GM21529 (cell line): ENCODE data around the gene LRRC3B.

Source experiments
- ATAC-seq: cut with Tn5 transposase; IDR thresholded peaks from one replicate; pipeline ENCODE4 v1.9.1; 2021; ENCODE audit not compliant: unreplicated experiment

The LRRC3B gene

GRCh38 chr3:26630669-26631389, 8.3 kb downstream of the LRRC3B start:
- no peak for ATAC-seq

- no peak for ATAC-seq
These were observed 8.8 kb downstream of the LRRC3B start for GRCh38 chr3:26631390-26631738.

DNA sequence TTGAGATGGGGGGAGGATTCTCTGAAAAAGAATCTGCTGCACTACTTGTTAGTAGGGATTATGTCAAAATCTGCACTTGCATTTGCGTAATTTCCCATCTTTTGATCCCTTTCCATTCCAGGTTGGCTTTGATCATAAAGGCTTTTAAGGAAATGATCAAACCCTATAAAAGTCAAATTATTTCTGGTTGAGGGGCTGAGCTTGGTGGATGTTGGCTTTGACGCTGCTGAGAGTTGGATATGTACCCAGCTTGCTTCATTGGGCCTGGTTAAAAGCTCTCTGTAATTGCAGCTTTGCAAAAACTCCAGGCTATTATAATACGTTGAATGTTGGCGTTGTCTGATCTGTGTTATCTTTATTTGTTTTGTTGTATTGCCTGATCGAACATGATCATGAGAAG, 12.0 kb downstream of the LRRC3B start:
- no peak for ATAC-seq

DNA sequence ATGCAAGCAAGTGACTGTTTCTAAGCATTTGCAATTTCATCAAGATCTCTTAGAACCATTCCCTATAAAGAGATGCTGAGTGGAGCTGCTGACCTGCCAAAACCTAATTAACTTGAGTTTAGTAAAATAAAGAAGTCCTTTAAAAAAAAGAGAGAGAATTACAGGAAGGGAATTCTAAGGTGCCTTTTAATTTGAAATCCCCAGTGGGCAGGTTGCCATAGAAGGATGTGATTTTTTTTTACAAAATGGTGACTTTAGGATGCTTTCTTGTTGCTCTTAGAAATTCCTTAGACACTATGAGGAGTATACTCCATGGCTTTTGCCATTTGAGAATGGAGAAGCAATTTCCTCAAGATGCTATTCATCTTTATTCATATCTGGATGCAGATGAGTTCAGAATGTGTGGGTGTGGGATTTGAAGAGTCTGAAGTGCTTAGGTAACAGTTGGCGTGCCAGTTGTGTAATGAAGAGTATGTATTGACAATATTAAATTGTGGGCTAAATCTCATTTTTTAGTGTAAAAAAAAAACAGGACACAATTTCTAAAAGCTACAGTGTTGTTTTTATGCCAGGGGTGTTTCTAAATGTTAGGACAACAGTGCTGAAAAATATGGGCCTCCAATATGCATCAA, 13.6 kb downstream of the LRRC3B start:
- no peak for ATAC-seq

DNA sequence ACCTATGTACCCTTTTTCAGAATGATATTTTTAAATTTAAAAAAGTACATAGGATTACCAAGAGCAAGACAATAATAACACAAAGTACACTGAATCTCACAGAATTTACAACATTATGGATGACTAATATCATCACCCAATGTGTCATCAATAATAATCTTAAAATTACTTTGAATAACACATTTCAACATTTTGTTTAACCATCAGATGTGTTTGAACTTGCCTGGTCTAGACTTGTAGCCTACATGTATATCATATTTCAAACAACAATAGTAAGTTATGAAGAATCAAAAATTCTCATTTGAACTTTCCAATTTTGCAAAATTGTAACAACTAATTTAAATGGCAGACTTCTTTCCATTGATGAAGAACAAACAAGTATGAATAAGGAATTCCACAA, 15.1 kb downstream of the LRRC3B start:
- ATAC-seq = no peak

DNA sequence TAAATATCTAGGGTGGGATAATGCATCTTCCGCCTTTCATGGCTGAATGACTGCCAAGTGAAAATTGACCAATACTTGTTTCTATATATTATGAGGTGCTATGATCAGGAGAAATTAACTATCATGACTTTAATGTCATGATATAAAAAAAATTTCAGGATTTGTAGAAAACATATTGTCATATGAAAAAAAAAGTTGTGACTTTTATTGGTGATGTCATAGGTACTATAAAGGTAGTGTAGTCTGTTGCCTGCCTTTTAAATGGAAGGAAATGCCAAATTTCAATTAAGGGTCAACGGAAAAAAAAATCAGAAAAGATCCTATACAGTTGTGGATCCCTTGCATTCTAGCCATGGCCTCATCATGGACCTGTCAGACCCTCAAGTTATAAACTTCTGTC, 15.5 kb downstream of the LRRC3B start:
- no peak for ATAC-seq

DNA sequence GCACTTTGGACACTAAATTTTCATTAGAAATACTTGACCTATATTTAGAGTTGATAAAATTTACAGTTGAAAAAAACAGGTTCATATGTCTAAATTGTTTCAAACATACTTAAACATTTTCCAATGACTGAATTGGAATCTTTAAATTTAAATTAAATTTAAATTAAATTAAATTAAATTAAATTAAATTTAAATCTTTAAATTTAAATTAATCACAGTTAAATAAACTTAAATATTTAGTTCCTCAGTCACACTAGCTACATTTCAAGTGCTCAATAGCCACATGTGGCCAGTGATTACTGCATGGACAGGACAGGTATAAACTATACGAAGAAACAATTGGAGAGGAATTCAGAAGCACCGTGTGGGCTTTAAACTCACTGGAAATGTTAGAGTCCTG, 16.8 kb downstream of the LRRC3B start:
- ATAC-seq = no peak

DNA sequence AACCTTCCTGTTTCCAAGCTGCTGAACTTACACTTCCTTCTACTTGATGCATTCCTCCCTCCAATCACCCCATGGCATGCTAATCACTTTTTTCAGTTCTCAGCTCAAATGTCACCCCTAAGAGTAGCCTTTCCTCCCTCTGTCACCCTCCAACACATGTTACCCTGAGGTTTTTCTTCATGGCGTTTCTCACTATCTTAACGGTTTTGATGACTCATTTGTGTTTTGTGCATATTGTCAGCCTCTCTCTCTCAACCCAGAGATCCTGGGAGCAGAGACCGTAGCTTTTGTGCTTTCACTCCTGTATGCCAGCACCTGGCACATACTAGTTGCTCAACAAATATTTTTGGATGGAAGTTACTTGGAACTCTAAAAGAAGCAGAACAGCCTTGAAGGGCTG, 24.5 kb downstream of the LRRC3B start:
- no peak for ATAC-seq

GRCh38 chr3:26648461-26648860, 25.9 kb downstream of the LRRC3B start:
- no peak for ATAC-seq

DNA sequence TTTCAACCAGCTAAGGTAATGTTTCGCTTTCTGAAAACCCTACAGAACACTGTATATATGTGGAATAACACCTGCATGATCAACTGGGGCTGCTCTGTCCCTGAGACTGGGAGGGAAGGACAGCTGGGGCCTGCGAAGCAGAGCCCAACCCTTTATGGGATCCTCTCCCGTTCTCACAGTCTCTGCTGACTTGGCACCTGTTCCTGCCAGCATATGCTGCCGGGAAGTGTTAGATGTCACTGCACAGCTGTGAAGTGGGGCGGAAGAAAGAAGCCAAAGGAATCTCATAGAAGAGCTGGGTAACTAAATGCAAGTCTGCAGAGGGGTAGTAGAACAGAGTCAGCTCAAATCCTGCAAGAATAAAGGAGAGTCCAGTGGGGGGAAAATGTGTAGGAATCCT, 29.6 kb downstream of the LRRC3B start:
- no peak for ATAC-seq

DNA sequence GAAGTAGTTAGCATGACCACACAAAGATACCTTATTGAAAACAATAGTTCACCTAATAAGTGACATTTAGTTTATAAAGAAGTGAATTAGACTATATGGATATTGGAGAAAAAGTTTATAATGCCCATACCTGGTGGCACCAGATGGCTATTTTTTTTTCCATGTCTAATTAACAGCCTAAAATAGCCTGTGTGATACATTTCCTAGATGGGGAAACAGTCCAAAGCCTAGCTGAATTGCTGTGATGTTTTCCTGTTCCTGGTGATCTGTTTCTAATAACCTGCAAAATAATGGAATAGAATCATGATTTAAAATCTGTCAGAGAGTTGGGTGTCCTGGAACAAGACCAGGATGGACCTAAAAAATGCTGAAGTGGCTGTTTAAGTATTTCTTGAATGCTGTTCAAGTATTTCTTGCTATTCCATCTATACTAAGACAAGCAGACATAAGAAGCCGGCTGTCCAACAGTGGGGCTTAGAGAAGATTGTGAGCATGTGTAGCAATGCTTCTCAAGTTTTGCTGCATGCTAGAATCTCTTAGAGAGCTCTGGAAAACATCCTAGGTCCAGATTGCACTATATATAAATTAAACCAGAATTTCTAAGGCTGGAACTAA, 31.3 kb downstream of the LRRC3B start:
- ATAC-seq = no peak

- no peak for ATAC-seq
These were observed 32.7 kb downstream of the LRRC3B start for GRCh38 chr3:26655231-26655630.

GRCh38 chr3:26657348-26657976, 34.9 kb downstream of the LRRC3B start:
- ATAC-seq = no peak

DNA sequence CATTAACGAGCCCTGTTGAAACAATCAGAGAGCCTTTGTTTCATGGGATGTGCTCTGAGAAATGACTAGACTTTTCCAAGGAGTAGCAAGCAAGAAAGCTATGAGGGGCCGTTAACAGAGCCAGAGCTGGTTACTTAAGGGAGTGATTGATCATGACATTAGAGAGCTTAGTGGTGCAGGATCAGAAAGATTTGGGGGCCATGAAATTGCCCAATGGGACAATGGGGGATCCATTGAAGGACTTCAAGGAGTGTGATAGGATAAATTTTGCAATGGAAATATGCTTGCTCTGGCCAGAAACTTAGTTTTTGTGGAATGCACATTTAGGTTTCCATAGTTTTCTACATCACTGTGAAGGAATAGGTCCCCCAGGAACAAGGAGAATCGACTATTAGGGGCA, 45.6 kb downstream of the LRRC3B start:
- ATAC-seq = no peak

- no peak for ATAC-seq
These were observed 46.1 kb downstream of the LRRC3B start for GRCh38 chr3:26668696-26669095.

- ATAC-seq = no peak
These were observed 52.8 kb downstream of the LRRC3B start for GRCh38 chr3:26675336-26675735.

GRCh38 chr3:26681632-26682031, 59.1 kb downstream of the LRRC3B start:
- ATAC-seq = no peak

GRCh38 chr3:26682406-26682805, 59.8 kb downstream of the LRRC3B start:
- ATAC-seq = no peak

DNA sequence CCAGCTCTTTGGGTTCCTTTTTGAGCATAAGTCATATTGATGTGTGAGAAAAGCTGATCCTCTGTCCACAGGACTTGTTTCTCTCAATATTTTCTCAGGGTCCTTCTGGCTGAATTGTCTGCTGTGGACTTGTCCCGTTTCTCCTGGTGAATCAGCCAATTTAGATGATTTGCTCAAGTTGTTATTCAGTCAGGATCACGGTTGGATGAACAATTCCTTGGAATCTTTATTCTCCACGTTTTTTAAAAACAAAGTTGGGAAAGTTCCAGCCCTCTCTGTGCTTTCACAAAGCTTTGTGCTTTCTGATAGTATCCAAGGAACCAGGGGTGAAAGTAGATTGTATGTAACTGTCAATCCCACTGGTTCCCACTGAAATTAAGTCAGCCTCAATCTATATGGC, 61.3 kb downstream of the LRRC3B start:
- ATAC-seq = no peak

- ATAC-seq = no peak
These were observed 64.9 kb downstream of the LRRC3B start for GRCh38 chr3:26687466-26687865.

- ATAC-seq = no peak
These were observed 77.0 kb downstream of the LRRC3B start for GRCh38 chr3:26699553-26699952.

- ATAC-seq = no peak
These were observed 80.9 kb downstream of the LRRC3B start for GRCh38 chr3:26703519-26703918.
